Transverse colon (tissue), 4 donors: Measurements from ENCODE around the gene SSH2. TPM values are rescaled to one million over a fixed set of nuclear protein-coding genes. Genes with fewer than 3 reads are reported as not detected.

ENCODE experiments used
- DNase-seq: peaks from one replicate; pipeline ENCODE4 v3.0.0-alpha.2; 2019
- H3K27ac ChIP-seq, 4 donors: fragments of 200-600 bp; sonication (generic); 2 replicates each; pipeline ENCODE4 v1.5.1; 2016 to 2018; ENCODE audit warnings: inconsistent platforms in 4 of 4
- H3K27me3 ChIP-seq: fragments of 200-600 bp; sonication (generic); 2 replicates; pipeline ENCODE4 v1.5.1; 2017; ENCODE audit warnings: inconsistent platforms
- H3K36me3 ChIP-seq, 4 donors: fragments of 200-600 bp; sonication (generic); 2 replicates each; pipeline ENCODE4 v1.5.1; 2017 to 2019; ENCODE audit warnings: inconsistent platforms in 4 of 4
- H3K4me1 ChIP-seq, 4 donors: fragments of 200-600 bp; sonication (generic); 2 replicates each; pipeline ENCODE4 v1.5.1; 2017 to 2020; ENCODE audit warnings: inconsistent platforms in 4 of 4
- H3K4me3 ChIP-seq, 4 donors: fragments of 200-600 bp; sonication (generic); 1 replicate in 1 of 4; 2 replicates in 3 of 4; pipeline versions ENCODE4 v1.5.1 to v1.6.1; 2017 to 2019; ENCODE audit warnings: inconsistent platforms in 4 of 4
- H3K9me3 ChIP-seq, 2 donors: fragments of 200-600 bp; sonication (generic); 2 replicates each; pipeline ENCODE4 v1.5.1; 2017 to 2019; ENCODE audit warnings: inconsistent platforms in 2 of 2
- EP300 ChIP-seq: sonication (generic); formaldehyde crosslinking; IDR thresholded peaks from one replicate; pipeline ENCODE4 v1.6.1; 2017; ENCODE audit warnings: antibody characterized with exemption, low read depth
- POLR2A ChIP-seq: fragments of 450-650 bp; IDR thresholded peaks from one replicate; pipeline ENCODE4 v1.6.1; 2016; ENCODE audit warnings: antibody characterized with exemption, mild to moderate bottlenecking, moderate library complexity
- POLR2AphosphoS5 ChIP-seq, 3 donors: sonication (generic); formaldehyde crosslinking; IDR thresholded peaks; one replicate each; pipeline ENCODE4 v1.6.1; 2016; ENCODE audit warnings: antibody characterized with exemption in 3 of 3
- WGBS, 2 donors: methylation state at CpG; one replicate each; pipeline ENCODE4 v1.1.5; 2018; ENCODE audit warnings: low coverage in 1 of 2; 5-methylcytosine and 5-hydroxymethylcytosine counted together
- in situ Hi-C, 4 donors: fragments of 200-750 bp; cut with MboI; loops; one replicate each; pipeline versions ENCODE4 v1.15.0 to v1.15.1; 2017; ENCODE audit warnings: low sequenced_read_pairs in 3 of 4, low pct_ligation_motif_present in 1 of 4, low pct_unique_long_range_greater_than_20kb in 1 of 4
- intact Hi-C: fragments of 100-400 bp; cut with DNase I; formaldehyde crosslinking; loops from one replicate; pipeline ENCODE4 v1.15.1; 2023; ENCODE audit warnings: low total_unique reads
- total RNA-seq, 4 donors: library from RNA; depleted of rRNA; stranded (reverse); fragments of >200 nt; gene quantifications; one replicate each; pipeline ENCODE4 v1.1.0, GENCODE V29; 2016
- TF ChIP-seq, protein P1 (sequence below), 5 experiments: fragments of 200-600 bp in 3 of 5; fragments of 450-650 bp in 2 of 5; sonication (generic) in 3 of 5; IDR thresholded peaks; 1 replicate in 2 of 5; 2 replicates in 3 of 5; pipeline ENCODE4 v1.5.1; 2016 to 2017; ENCODE audit warnings: antibody characterized with exemption in 5 of 5, inconsistent platforms in 3 of 5, mild to moderate bottlenecking in 2 of 5, moderate library complexity in 1 of 5

SSH2 gene
- total RNA-seq, 4 donors from 2014 or later = 15.3 to 99.9 (median 46.0) TPM

DNA sequence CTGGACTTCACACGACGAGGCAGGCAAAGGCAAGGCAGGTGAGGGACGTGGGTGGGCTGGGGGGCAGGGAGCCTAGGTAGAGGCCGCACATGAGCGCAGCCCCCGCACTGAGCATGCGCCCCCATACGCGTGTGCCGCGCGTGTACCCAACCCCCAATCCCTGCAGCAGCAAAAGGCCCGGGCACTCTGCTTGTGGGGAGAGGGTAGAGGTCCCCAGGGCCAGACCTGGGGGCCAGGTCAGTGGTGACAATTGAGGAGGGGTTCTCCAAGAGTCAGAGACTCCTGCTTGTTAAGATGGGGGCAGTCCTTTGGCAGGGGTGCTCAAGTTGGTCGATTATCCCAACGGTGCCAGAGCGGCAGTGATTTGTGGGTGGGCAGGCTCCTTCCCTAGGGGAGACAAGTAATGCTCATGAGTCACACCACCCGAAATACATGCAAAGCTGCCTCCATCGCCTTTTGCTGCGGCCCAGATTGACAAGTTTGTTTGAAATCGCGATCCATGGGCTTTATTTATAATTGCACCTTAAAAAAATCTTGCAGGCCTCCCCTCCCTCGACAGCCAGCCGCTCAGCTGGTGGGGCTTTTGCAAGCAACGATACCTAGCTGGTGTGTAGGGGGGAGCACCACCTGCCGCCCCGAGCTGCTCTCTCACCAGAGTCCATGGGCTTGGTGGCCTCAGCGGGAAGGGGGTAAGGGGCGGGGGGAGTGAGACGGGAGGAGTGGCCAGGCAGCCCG lies 339.4 kb downstream of the SSH2 start:
- H3K27ac ChIP-seq = peak overlapping the region; percentile 85 to 93 (median 90)
- no peak for TF ChIP-seq POLR2A

DNA sequence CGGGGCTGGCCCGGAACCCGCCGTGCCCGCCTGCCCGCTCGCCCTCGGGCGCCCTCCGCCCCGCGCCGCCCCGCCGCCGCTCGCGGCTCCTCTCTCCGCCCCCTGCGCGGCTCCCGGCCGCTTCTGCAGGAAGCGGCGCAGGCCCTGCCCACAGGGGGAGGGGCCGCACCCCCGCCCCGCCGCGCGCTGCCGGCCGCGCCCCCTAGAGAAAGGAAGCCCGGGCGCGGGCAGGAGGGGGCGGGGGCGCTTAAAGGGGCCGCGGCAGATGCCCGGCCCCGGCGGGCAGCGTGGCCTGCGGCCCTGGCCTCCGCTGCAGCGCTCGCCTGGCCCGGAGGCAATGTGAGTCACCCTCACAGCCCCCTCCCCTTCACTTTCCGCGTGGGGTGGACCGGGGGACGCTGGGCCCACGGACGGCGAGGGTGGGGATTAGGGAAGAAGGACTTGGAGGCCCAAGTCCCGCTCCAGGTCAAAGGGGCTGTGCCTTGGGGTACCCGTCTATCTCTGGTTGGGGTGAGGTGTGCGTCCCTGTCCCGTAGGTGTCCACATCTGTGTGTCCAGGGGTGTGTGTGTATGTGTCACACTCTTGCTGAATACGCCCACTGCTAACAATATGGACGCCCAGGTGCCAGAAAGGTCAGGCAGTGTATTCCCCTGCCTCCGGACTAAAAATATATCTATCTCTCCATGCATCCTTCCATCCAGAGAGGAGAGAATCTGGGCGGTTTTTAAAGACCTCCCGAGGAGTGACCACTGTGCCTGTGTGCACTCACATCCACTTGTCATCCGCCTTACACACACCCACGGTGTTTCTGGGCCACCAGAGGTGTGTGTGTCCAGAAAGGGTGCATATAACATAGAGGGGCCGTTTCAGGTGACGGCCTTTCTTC lies 340.3 kb downstream of the SSH2 start, which contains the start of gene GIT1:
TSS of gene GIT1 (minus strand) at position 125 of the 887 bp plus-strand sequence. CDS start 270 bp downstream, outside the sequence.
- H3K36me3 ChIP-seq = no peaks in the 10 kb centered on the region
- peak; percentile 90 for DNase-seq
- H3K27ac ChIP-seq = peak within 1 kb of the TSS; percentile 85 to 93 (median 90)
- peak; percentile 31 for TF ChIP-seq POLR2A
- TF ChIP-seq POLR2AphosphoS5 (IDR thresholded peaks at IDR 0.05) = peak in 2 of 3 donors; percentile 60 to 70
- TF ChIP-seq, protein P1, sequence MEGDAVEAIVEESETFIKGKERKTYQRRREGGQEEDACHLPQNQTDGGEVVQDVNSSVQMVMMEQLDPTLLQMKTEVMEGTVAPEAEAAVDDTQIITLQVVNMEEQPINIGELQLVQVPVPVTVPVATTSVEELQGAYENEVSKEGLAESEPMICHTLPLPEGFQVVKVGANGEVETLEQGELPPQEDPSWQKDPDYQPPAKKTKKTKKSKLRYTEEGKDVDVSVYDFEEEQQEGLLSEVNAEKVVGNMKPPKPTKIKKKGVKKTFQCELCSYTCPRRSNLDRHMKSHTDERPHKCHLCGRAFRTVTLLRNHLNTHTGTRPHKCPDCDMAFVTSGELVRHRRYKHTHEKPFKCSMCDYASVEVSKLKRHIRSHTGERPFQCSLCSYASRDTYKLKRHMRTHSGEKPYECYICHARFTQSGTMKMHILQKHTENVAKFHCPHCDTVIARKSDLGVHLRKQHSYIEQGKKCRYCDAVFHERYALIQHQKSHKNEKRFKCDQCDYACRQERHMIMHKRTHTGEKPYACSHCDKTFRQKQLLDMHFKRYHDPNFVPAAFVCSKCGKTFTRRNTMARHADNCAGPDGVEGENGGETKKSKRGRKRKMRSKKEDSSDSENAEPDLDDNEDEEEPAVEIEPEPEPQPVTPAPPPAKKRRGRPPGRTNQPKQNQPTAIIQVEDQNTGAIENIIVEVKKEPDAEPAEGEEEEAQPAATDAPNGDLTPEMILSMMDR (IDR thresholded peaks at IDR 0.05) = no peak
- TF ChIP-seq EP300 = no peak
- in situ Hi-C loops (no loop called here), intact Hi-C loops (no loop called here)
- no peaks in the 10 kb centered on the region for H3K27me3 ChIP-seq
- peak within 1 kb of the TSS; percentile 69 to 87 (median 84) for H3K4me3 ChIP-seq
- no peaks in the 10 kb centered on the region for H3K9me3 ChIP-seq
- WGBS, 2 donors = 7% methylated on average over 23 of the region's 70 CpGs; no CpG with 5 or more reads in 1 of the 2 donors
- peaks cover 40 to 63% (median 59%) of the 10 kb centered on the region in 4 donors for H3K4me1 ChIP-seq

More for the DNA sequence above, 339.4 kb downstream of the SSH2 start:
- H3K36me3 ChIP-seq = no peaks in the 10 kb centered on the region
- intact Hi-C loops = no loop called here
- peak; percentile 18 for DNase-seq
- no peaks in the 10 kb centered on the region for H3K9me3 ChIP-seq
- H3K4me1 ChIP-seq = peaks cover 40 to 63% (median 56%) of the 10 kb centered on the region in 4 donors
- H3K4me3 ChIP-seq = peak overlapping the region in 2 of 4 donors; percentile 46 to 57
- no peaks in the 10 kb centered on the region for H3K27me3 ChIP-seq
- 56% methylated on average over 25 of the region's 30 CpGs; no CpG with 5 or more reads in 1 of the 2 donors for WGBS, 2 donors
- in situ Hi-C loops = no loop called here

DNA sequence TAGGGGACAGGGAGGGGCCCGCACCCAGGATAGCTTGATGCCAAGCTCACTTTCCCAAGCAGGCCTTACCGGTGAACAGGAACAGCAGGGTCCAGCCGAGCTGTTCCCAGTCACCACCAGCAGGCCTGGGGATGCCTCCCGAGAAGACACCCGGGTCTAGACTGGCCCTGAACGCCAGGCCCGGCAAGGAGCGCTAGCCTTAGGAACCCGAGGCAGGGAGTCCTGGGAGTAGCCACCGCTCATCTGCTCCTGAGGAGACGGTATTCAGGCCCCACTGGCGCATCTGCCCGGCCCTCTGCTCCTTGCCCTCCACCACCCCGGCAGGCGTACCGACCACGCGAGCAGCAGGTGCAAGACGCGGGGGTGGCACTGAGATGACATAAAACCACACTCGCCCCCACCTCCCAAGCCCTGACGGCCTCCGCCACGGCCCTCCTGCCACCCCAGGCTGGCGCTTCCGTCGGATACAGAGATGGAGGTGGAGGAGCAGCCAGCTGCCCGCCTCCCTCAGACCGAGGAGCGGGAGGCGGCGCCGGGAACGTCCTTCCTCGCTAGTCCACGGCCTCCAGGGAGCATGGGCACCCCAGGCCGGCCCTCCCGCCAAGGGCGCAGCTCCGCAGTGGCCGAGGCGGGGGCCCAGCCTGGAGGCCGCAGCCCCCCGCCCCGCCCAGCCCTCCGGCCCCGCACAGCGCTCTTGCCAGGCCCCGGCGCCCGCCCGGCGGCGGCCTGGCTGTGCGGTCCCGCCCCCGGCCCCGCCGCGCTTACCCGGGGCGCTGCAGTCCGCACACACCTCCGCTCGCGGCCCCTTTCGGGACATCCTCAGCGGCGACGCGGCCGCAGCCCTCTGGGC lies 341.2 kb downstream of the SSH2 start:
- H3K9me3 ChIP-seq = no peaks in the 10 kb centered on the region
- intact Hi-C loops (no loop called here), in situ Hi-C loops (no loop called here)
- H3K36me3 ChIP-seq = no peaks in the 10 kb centered on the region
- H3K27ac ChIP-seq = peak overlapping the region; percentile 82 to 93 (median 88)
- H3K4me3 ChIP-seq = peak overlapping the region; percentile 69 to 87 (median 84)
- H3K4me1 ChIP-seq = peaks cover 37 to 58% (median 52%) of the 10 kb centered on the region in 4 donors
- TF ChIP-seq EP300 = no peak
- no peak for TF ChIP-seq POLR2A
- TF ChIP-seq POLR2AphosphoS5 (IDR thresholded peaks at IDR 0.05) = no peak
- TF ChIP-seq, protein P1 (IDR thresholded peaks at IDR 0.05) = peak in 1 of 5 experiments; percentile 27
- DNase-seq = peak; percentile 43
- no peaks in the 10 kb centered on the region for H3K27me3 ChIP-seq
- 2% methylated on average over 29 of the region's 72 CpGs; no CpG with 5 or more reads in 1 of the 2 donors for WGBS, 2 donors

DNA sequence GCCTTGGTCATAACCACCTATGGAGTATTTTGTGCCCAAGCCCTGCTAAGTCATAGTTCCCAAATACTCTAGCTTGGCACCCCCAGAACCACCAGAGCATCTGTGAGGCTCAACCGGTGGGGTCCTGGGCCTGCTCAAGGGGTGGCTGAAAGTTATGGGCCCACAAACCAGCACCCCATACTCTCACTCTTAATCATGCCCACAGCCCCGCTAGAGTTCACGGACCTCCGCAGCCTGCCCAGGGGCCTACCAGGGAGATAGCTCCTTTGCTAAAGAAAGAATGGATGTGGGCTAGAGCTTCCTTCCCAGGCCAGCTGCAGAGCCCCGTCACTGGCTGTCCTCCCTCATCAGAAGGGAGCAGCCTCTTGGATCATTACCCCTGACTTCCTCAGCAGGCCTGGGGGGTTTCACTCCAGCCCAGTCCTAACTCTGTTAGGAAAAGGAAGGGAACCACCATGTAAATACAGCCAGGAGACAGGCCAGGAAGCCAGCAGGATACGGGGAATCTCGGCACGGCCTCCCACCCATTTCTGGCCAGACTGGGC lies 341.9 kb downstream of the SSH2 start:
- Histone ChIP-seq H3K4me1 (peaks cover 37 to 56% (median 50%) of the 10 kb centered on the region in 4 donors), H3K4me3 (peak overlapping the region; percentile 69 to 87 (median 84)), H3K36me3 (no peaks in the 10 kb centered on the region), H3K27ac (peak overlapping the region; percentile 82 to 93 (median 88)), H3K9me3 (no peaks in the 10 kb centered on the region), H3K27me3 (no peaks in the 10 kb centered on the region)
- DNase-seq = no peak
- 34% methylated on average over 8 of the region's 8 CpGs; no CpG with 5 or more reads in 1 of the 2 donors for WGBS, 2 donors
- in situ Hi-C loops (no loop called here), intact Hi-C loops (no loop called here)
- TF ChIP-seq, protein P1 (IDR thresholded peaks at IDR 0.05) = no peak
- no peak for TF ChIP-seq EP300
- TF ChIP-seq POLR2AphosphoS5 (IDR thresholded peaks at IDR 0.05) = no peak
- no peak for TF ChIP-seq POLR2A
